ENCODE data around the gene LIN7A. TPM values are rescaled to one million over a fixed set of nuclear protein-coding genes. Genes with fewer than 3 reads are reported as not detected.

LIN7A gene
- total and polyA plus RNA-seq, 4 donors: 6.0 to 20.6 (median 9.1) TPM

DNA sequence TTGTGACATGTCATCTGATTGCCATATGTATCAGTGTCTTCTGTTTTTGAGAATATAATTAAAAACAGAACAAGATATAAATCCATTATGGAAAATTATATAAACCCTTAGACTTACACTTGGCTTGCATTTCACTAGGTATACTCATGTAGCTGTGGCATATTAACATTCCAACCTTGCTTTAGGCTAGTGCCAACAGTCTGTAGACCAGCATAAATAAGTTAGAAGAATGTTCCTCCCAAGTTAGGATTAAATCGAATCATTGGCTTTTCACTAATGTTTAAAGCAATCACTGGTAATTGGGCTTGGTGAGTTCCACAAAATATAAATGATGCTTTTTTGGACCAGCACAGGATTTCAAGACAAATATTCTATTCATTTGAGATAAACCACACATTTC, 103.0 kb downstream of the LIN7A start:
- no peak overlapping the region for H3K4me3 ChIP-seq (ENCODE audit: low read depth in 1 of 3, low read length in 3 of 3)
- no peak overlapping the region for H3K27ac ChIP-seq (ENCODE audit: low read depth in 1 of 2, low read length in 2 of 2)
- no peaks in the 10 kb centered on the region for H3K9me3 ChIP-seq (ENCODE audit: control insufficient read depth in 4 of 4, low read length in 3 of 4)
- DNase-seq (ENCODE audit: low spot score): no peak
- 0% methylated on average over 1 of the region's 1 CpG for WGBS
- no peak overlapping the region for H3K9ac ChIP-seq (ENCODE audit: low read depth in 1 of 2, low read length in 2 of 2)
- H3K4me1 ChIP-seq (ENCODE audit: control insufficient read depth in 4 of 4, insufficient read depth in 4 of 4, low read length in 3 of 4): peaks cover 1 to 17% (median 15%) of the 10 kb centered on the region in 4 donors
- TF ChIP-seq SP1 (IDR thresholded peaks at IDR 0.05) (no peak), HNF4G (IDR thresholded peaks at IDR 0.05) (no peak), EGR1 (IDR thresholded peaks at IDR 0.05; ENCODE audit: low read depth in 2 of 2) (no peak)
- TF ChIP-seq, protein P1, sequence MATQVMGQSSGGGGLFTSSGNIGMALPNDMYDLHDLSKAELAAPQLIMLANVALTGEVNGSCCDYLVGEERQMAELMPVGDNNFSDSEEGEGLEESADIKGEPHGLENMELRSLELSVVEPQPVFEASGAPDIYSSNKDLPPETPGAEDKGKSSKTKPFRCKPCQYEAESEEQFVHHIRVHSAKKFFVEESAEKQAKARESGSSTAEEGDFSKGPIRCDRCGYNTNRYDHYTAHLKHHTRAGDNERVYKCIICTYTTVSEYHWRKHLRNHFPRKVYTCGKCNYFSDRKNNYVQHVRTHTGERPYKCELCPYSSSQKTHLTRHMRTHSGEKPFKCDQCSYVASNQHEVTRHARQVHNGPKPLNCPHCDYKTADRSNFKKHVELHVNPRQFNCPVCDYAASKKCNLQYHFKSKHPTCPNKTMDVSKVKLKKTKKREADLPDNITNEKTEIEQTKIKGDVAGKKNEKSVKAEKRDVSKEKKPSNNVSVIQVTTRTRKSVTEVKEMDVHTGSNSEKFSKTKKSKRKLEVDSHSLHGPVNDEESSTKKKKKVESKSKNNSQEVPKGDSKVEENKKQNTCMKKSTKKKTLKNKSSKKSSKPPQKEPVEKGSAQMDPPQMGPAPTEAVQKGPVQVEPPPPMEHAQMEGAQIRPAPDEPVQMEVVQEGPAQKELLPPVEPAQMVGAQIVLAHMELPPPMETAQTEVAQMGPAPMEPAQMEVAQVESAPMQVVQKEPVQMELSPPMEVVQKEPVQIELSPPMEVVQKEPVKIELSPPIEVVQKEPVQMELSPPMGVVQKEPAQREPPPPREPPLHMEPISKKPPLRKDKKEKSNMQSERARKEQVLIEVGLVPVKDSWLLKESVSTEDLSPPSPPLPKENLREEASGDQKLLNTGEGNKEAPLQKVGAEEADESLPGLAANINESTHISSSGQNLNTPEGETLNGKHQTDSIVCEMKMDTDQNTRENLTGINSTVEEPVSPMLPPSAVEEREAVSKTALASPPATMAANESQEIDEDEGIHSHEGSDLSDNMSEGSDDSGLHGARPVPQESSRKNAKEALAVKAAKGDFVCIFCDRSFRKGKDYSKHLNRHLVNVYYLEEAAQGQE (IDR thresholded peaks at IDR 0.05): no peak
- no peaks in the 10 kb centered on the region for H3K27me3 ChIP-seq (ENCODE audit: control insufficient read depth in 4 of 4, insufficient read depth in 4 of 4, low read length in 3 of 4)
- no peaks in the 10 kb centered on the region for H3K36me3 ChIP-seq (ENCODE audit: control insufficient read depth in 4 of 4, insufficient read depth in 3 of 4, low read depth in 1 of 4, low read length in 3 of 4)

DNA sequence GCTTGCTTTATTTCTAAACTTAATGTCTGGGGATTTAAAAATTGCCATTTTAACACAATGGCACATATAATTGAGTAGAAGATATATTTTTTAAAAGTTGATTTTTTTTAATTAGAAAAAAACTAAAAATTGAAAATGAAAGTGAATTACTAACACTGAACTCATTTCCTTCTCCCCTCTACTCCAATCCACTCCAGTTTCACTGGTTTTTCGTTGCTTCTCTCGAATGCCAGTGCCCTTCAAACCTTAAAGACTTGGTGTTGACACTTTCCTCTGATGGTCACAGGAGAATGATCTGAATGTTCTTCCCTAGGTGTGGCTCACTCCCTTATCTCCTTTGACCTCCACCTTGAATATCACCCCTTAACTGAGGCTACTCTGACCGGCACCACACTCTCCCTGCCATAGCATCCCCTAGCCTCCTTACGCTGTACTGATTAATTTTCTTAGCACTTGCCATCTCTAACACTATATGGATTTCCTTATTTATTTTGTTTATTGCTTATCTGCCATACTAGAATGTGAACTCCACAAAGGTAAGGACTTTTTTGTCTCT, 107.1 kb downstream of the LIN7A start:
- no peak for DNase-seq (ENCODE audit: low spot score)
- no peak for TF ChIP-seq EGR1 (IDR thresholded peaks at IDR 0.05; ENCODE audit: low read depth in 2 of 2)
- no peaks in the 10 kb centered on the region for H3K9me3 ChIP-seq (ENCODE audit: control insufficient read depth in 4 of 4, low read length in 3 of 4)
- no peak overlapping the region for H3K4me3 ChIP-seq (ENCODE audit: low read depth in 1 of 3, low read length in 3 of 3)
- peaks cover 0 to 1% (median 0%) of the 10 kb centered on the region in 4 donors for H3K4me1 ChIP-seq (ENCODE audit: control insufficient read depth in 4 of 4, insufficient read depth in 4 of 4, low read length in 3 of 4)
- H3K27me3 ChIP-seq (ENCODE audit: control insufficient read depth in 4 of 4, insufficient read depth in 4 of 4, low read length in 3 of 4): no peaks in the 10 kb centered on the region
- 89% methylated on average over 4 of the region's 4 CpGs for WGBS
- H3K9ac ChIP-seq (ENCODE audit: low read depth in 1 of 2, low read length in 2 of 2): no peak overlapping the region
- no peaks in the 10 kb centered on the region for H3K36me3 ChIP-seq (ENCODE audit: control insufficient read depth in 4 of 4, insufficient read depth in 3 of 4, low read depth in 1 of 4, low read length in 3 of 4)
- H3K27ac ChIP-seq (ENCODE audit: low read depth in 1 of 2, low read length in 2 of 2): no peak overlapping the region

DNA sequence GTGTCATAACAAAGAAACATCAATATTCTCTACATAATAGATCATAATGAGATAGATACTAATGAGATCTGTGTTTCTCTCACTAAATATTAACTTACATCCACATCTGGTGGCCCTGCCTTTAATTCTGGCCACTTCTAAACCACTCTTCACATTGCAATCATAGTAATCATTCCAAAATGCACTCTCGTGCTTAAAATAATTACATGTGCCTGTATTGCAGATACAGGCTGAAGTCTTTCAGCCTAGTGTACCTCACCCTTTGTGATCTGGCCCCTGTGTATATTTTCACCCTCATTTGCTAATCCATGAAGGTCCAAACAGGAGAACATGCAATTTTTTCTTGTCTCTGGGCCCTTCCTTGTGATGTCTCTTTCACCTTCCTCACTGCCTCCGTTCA, 108.0 kb downstream of the LIN7A start:
- Histone ChIP-seq H3K9ac (ENCODE audit: low read depth in 1 of 2, low read length in 2 of 2) (no peak overlapping the region), H3K36me3 (ENCODE audit: control insufficient read depth in 4 of 4, insufficient read depth in 3 of 4, low read depth in 1 of 4, low read length in 3 of 4) (no peaks in the 10 kb centered on the region), H3K9me3 (ENCODE audit: control insufficient read depth in 4 of 4, low read length in 3 of 4) (no peaks in the 10 kb centered on the region), H3K27me3 (ENCODE audit: control insufficient read depth in 4 of 4, insufficient read depth in 4 of 4, low read length in 3 of 4) (no peaks in the 10 kb centered on the region), H3K4me3 (ENCODE audit: low read depth in 1 of 3, low read length in 3 of 3) (no peak overlapping the region), H3K4me1 (ENCODE audit: control insufficient read depth in 4 of 4, insufficient read depth in 4 of 4, low read length in 3 of 4) (peaks cover 0 to 1% (median 0%) of the 10 kb centered on the region in 4 donors), H3K27ac (ENCODE audit: low read depth in 1 of 2, low read length in 2 of 2) (no peak overlapping the region)
- 88% methylated on average over 2 of the region's 2 CpGs for WGBS
- no peak for DNase-seq (ENCODE audit: low spot score)
- TF ChIP-seq GABPA (IDR thresholded peaks at IDR 0.05 in 1 of 2, conservative IDR thresholded peaks at IDR 0.05 in 1 of 2) (no peak), FOXA1 (IDR thresholded peaks at IDR 0.05) (no peak), NR2F2 (IDR thresholded peaks at IDR 0.05) (no peak), EGR1 (IDR thresholded peaks at IDR 0.05; ENCODE audit: low read depth in 2 of 2) (no peak), YY1 (IDR thresholded peaks at IDR 0.05) (no peak), TAF1 (conservative IDR thresholded peaks at IDR 0.05) (no peak), HNF4G (IDR thresholded peaks at IDR 0.05) (no peak), JUND (IDR thresholded peaks at IDR 0.05) (no peak), RXRA (IDR thresholded peaks at IDR 0.05) (no peak), FOXA2 (IDR thresholded peaks at IDR 0.05) (no peak), HNF4A (conservative IDR thresholded peaks at IDR 0.05) (no peak), SP1 (IDR thresholded peaks at IDR 0.05) (no peak), RAD21 (IDR thresholded peaks at IDR 0.05) (no peak)
- TF ChIP-seq, protein P2, sequence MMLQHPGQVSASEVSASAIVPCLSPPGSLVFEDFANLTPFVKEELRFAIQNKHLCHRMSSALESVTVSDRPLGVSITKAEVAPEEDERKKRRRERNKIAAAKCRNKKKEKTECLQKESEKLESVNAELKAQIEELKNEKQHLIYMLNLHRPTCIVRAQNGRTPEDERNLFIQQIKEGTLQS (IDR thresholded peaks at IDR 0.05): no peak
- TF ChIP-seq, protein P3, sequence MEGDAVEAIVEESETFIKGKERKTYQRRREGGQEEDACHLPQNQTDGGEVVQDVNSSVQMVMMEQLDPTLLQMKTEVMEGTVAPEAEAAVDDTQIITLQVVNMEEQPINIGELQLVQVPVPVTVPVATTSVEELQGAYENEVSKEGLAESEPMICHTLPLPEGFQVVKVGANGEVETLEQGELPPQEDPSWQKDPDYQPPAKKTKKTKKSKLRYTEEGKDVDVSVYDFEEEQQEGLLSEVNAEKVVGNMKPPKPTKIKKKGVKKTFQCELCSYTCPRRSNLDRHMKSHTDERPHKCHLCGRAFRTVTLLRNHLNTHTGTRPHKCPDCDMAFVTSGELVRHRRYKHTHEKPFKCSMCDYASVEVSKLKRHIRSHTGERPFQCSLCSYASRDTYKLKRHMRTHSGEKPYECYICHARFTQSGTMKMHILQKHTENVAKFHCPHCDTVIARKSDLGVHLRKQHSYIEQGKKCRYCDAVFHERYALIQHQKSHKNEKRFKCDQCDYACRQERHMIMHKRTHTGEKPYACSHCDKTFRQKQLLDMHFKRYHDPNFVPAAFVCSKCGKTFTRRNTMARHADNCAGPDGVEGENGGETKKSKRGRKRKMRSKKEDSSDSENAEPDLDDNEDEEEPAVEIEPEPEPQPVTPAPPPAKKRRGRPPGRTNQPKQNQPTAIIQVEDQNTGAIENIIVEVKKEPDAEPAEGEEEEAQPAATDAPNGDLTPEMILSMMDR (IDR thresholded peaks at IDR 0.05; ENCODE audit: low read depth, low read length, missing input control): no peak
- TF ChIP-seq, protein P4, sequence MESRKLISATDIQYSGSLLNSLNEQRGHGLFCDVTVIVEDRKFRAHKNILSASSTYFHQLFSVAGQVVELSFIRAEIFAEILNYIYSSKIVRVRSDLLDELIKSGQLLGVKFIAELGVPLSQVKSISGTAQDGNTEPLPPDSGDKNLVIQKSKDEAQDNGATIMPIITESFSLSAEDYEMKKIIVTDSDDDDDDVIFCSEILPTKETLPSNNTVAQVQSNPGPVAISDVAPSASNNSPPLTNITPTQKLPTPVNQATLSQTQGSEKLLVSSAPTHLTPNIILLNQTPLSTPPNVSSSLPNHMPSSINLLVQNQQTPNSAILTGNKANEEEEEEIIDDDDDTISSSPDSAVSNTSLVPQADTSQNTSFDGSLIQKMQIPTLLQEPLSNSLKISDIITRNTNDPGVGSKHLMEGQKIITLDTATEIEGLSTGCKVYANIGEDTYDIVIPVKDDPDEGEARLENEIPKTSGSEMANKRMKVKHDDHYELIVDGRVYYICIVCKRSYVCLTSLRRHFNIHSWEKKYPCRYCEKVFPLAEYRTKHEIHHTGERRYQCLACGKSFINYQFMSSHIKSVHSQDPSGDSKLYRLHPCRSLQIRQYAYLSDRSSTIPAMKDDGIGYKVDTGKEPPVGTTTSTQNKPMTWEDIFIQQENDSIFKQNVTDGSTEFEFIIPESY (IDR thresholded peaks at IDR 0.05): no peak
- TF ChIP-seq, protein P5, sequence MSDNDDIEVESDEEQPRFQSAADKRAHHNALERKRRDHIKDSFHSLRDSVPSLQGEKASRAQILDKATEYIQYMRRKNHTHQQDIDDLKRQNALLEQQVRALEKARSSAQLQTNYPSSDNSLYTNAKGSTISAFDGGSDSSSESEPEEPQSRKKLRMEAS (IDR thresholded peaks at IDR 0.05): no peak
